GM10847 (cell line): ENCODE measurements around the gene KRTAP23-1.

Source experiments
- POLR2A ChIP-seq: IDR thresholded peaks from 2 replicates; pipeline ENCODE4 v1.6.1; 2011; ENCODE audit not compliant: insufficient read length; ENCODE audit errors: extremely low read depth

KRTAP23-1 gene, protein sequence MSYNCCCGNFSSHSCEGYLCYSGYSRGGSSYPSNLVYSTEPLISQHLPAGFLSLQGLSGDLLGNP

GRCh38 chr21:30348506-30348905, at the start of gene KRTAP23-1:
Gene KRTAP23-1 (minus strand): TSS chr21:30348606. CDS start chr21:30348606, 0 bp downstream.
- no peak for TF ChIP-seq POLR2A

- no peak for TF ChIP-seq POLR2A
These were observed 47.3 kb upstream of the KRTAP23-1 start, which contains the start of gene KRTAP13-1 for GRCh38 chr21:30395731-30396130. Gene KRTAP13-1 (plus strand): TSS chr21:30396031. CDS start chr21:30396087, 56 bp downstream.

DNA sequence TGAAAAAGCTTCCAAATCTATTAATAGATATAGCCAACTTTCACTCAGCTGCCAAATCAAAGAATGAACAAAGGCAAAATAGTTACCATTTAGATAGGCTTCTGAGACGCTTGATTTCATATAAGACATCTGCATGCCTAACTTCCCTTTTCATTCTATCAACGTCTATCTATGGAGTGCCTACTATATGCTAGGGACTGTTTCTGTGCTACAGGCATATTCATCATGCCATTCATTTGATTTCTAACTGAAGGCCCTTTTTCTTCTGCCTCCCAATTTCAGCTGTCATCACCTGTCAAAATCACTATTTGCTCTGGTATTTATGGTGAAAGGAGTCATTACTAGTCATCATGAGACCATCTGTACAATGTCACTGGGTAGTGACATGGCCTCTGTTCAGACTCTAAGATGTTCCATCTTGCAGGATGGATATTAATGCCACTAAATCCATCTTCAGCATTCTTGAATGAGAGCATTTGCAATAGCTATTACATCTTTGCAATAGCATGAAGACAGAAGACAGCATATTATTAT, 43.2 kb upstream of the KRTAP23-1 start:
- no peak for TF ChIP-seq POLR2A

- TF ChIP-seq POLR2A, result no peak
These were observed 33.8 kb upstream of the KRTAP23-1 start for GRCh38 chr21:30382201-30382600.

DNA sequence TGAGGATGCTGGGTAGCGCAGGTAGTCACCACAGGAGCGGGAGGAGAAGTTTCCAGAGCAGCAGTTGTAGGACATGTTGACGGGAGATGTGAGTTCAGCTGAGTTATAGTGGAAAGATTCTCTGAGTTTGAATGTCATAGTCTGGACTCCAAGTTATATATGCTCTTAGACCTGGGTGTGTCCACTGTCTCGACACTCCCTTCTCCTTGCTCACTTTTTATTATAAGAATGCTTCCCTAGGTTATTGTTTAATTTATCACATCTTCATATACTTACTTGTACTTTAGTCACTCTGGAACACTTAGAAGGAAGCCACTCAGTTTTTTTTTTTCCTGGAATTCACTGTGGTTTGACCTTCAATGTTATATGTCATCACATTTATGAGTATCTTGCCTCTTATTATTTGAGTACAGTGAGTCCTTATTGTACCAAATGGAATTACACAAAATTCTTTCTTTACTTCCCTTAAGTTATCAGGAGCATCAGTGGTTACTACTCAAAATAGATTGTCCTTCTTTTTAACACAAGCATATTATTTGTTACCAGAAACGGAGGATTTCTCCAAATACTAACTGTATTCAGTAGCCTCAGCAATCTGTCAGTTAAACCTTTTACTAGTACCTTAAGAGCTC, 23.8 kb upstream of the KRTAP23-1 start, which contains the start of gene KRTAP13-2:
TSS of gene KRTAP13-2 (minus strand) at position 133 of the 632 bp plus-strand sequence. CDS start at position 75, 58 bp downstream.
- no peak for TF ChIP-seq POLR2A

DNA sequence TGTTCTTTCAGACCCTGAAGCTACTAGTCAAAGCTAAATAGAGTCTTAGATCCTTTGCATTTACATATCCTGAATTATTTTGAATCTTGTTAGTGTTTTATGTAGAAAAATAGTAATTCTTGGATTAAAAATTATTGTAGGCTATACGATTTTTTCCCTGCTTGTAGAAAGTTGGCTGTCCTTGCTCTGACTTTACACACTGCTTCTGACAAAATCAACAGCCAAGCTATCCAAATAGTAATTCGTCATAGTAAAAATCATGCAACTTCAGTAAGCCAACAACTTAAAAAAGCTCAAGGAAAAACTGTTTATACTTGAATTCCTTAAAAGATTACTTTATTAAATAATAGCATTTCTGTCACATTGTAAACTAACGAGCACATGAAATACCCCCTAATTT, 7.5 kb upstream of the KRTAP23-1 start:
- TF ChIP-seq POLR2A, result no peak

- no peak for TF ChIP-seq POLR2A
These were observed 6.1 kb upstream of the KRTAP23-1 start for GRCh38 chr21:30354308-30355005.

GRCh38 chr21:30351534-30351933, 3.1 kb upstream of the KRTAP23-1 start:
- no peak for TF ChIP-seq POLR2A

DNA sequence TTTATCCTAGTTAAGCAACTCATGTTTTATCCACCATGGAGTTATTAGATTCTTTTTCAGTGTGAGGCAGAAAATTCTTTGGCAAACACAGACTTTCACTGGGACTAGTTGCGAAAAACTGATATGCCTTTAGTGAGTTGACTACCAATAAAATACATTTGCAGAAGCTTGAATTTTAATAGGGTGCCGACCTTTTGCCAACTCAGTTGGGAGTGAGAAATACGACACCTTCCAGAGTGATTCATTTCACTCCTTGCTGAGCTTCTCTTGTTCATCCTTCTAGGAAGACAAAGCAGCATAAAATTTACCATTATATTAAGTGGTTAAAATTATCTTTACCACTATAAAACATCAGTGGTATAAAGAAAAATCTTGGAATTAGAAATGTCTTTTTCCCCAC, 1.2 kb upstream of the KRTAP23-1 start:
- no peak for TF ChIP-seq POLR2A

DNA sequence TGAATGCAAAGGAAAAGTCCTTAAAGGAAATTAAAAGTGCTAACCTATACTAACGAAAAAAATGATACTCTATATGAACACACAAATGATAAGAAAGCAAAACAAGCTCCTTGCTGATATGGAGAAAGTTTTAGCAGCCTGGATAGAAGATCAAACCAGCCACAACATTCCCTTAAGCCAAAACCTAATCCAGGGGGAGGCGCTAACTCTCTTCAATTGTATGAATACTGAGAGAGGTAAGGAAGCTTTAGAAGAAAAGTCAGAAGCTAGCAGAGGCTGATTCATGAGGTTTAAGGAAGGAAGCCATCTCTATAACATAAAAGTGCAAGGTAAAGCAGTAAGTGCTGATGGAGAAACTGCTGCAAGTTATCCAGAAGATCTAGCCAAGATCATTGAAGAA, 3.4 kb downstream of the KRTAP23-1 start:
- no peak for TF ChIP-seq POLR2A

GRCh38 chr21:30340714-30341573, 7.5 kb downstream of the KRTAP23-1 start:
- TF ChIP-seq POLR2A, result no peak

GRCh38 chr21:30338717-30339116, 9.7 kb downstream of the KRTAP23-1 start:
- no peak for TF ChIP-seq POLR2A

DNA sequence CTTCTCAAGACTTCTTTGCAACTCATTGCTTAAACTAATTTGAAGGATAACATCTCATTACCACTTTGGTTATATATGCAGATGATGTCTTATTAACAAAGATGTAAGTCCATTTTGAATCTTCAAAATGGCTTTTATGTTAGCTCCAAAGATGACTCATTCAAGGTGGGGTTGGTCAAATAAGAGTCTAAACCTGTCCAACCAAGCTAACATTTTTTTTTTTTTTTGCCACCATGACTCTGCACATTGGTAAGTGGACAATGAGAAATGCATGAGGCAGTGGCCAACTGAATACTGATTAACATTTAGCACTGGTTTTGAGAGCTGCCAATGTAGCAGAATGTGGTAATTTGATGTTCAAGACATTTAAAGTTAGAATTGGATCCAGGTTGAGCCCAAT, 10.6 kb downstream of the KRTAP23-1 start:
- no peak for TF ChIP-seq POLR2A

- TF ChIP-seq POLR2A, result no peak
These were observed 11.1 kb downstream of the KRTAP23-1 start, which contains the start of gene KRTAP27-1 for GRCh38 chr21:30337276-30337744. Gene KRTAP27-1 (minus strand): TSS chr21:30337694. CDS start chr21:30337668, 26 bp downstream.

DNA sequence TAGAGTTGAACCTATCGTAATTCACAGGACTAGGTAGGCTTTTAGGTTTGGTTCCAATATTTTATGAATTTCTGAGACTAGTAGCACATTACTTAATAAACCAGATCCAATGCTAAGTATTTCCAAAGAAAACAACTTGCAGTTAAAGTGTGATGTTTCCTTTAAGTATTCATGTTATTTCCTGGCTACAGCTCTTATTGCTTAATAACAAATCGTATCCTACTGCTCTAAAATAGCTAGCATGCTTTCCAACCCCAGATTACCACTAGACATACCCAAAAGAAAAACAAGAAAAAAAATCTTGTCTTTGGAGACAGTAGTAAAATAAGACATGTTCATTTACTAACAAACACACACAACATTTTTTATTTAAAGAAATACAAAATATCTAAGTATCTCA, 11.8 kb downstream of the KRTAP23-1 start:
- no peak for TF ChIP-seq POLR2A

DNA sequence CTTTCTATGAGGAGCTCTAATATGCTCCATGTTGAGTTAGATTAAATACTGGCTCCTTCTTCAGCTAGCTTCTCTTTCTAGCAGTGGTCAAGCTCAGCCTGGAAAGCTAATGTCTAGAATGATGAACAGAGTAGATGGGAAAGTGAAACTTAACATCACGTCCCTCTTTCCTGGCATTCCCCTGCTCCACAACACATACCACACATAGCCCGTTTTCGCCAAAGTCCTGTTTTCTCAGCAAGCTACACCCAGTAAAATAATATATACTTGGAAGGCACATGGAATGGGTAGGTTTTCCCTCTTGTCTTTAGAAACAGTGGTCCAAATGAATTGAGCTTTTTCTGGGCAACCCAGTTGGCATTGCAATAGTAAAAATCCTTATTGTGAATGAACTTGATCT, 14.7 kb downstream of the KRTAP23-1 start:
- TF ChIP-seq POLR2A, result no peak

DNA sequence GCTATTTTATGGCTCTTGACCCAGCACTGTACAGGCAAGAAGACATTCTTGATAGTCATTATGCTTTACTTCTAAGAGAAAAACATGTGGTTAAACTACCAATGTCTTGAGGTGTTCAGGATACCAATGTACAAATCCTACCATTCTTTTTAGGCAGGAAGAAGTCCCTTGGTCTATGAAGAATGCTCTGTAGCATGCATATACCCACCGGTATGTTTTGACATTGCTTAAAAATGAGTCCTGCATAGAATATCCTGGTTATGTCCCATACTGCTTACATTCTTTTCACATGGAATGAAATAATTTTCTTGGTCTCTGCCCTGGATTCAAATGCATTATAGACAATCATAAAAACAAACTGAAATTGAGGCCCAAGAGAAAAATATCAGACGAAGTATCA, 15.7 kb downstream of the KRTAP23-1 start:
- no peak for TF ChIP-seq POLR2A
